Breast epithelium (tissue), 4 donors: ENCODE results near the gene GTPBP4. TPM values are rescaled to one million over a fixed set of nuclear protein-coding genes. Genes with fewer than 3 reads are reported as not detected.

Experiments
- DNase-seq, 2 donors: peaks; one replicate each; pipeline ENCODE4 v3.0.0-alpha.2; 2019; ENCODE audit warnings: low spot score in 2 of 2
- H3K27ac ChIP-seq, 2 donors: fragments of 200-600 bp; sonication (generic) in 1 of 2; one replicate each; pipeline ENCODE4 v1.5.1; 2016 to 2019; ENCODE audit warnings: mild to moderate bottlenecking in 1 of 2
- H3K27me3 ChIP-seq, 2 donors: fragments of 200-600 bp; sonication (generic) in 1 of 2; one replicate each; pipeline versions ENCODE4 v1.5.1 to v1.6.0; 2017 to 2019; ENCODE audit warnings: control low read depth in 1 of 2, mild to moderate bottlenecking in 1 of 2
- H3K36me3 ChIP-seq: fragments of 200-600 bp; one replicate; pipeline ENCODE4 v1.5.1; 2019
- H3K4me1 ChIP-seq, 2 donors: fragments of 200-600 bp; sonication (generic); one replicate each; pipeline ENCODE4 v1.5.1; 2016 to 2019; ENCODE audit warnings: control low read depth in 1 of 2
- H3K4me3 ChIP-seq, 3 donors: fragments of 200-600 bp; sonication (generic); 1 replicate in 2 of 3; 2 replicates in 1 of 3; pipeline ENCODE4 v1.5.1; 2016 to 2019; ENCODE audit warnings: mild to moderate bottlenecking in 3 of 3, moderate library complexity in 2 of 3
- H3K9me3 ChIP-seq, 2 donors: fragments of 200-600 bp; sonication (generic) in 1 of 2; one replicate each; pipeline ENCODE4 v1.5.1; 2016 to 2019; ENCODE audit warnings: control low read depth in 1 of 2
- CTCF ChIP-seq, 3 donors: fragments of 450-650 bp; IDR thresholded peaks; one replicate each; pipeline ENCODE4 v1.5.1; 2016 to 2017; ENCODE audit warnings: antibody characterized with exemption in 3 of 3, mild to moderate bottlenecking in 3 of 3, moderate library complexity in 3 of 3
- POLR2A ChIP-seq: fragments of 450-650 bp; IDR thresholded peaks from one replicate; pipeline ENCODE4 v1.6.1; 2016; ENCODE audit warnings: antibody characterized with exemption, mild to moderate bottlenecking, moderate library complexity
- POLR2AphosphoS5 ChIP-seq, 3 donors: sonication (generic); formaldehyde crosslinking; IDR thresholded peaks; one replicate each; pipeline ENCODE4 v1.6.1; 2017; ENCODE audit warnings: antibody characterized with exemption in 3 of 3
- intact Hi-C: fragments of 100-400 bp; cut with DNase I; formaldehyde crosslinking; loops from one replicate; pipeline ENCODE4 v1.15.1; 2023; ENCODE audit warnings: low total_unique reads
- total RNA-seq, 3 donors: library from RNA; depleted of rRNA; stranded (reverse); fragments of >200 nt; gene quantifications; one replicate each; pipeline ENCODE4 v1.1.0, GENCODE V29; 2016

GTPBP4 gene
- total RNA-seq, 3 donors from 2014 or later = 32.6 to 51.2 (median 50.8) TPM

- intact Hi-C loops = no loop called here
- peak overlapping the region; percentile 74 to 94 (median 83) for H3K4me3 ChIP-seq
- H3K36me3 ChIP-seq = no peaks in the 10 kb centered on the region
- TF ChIP-seq POLR2AphosphoS5 (IDR thresholded peaks at IDR 0.05) (no peak), POLR2A (no peak)
- DNase-seq = no peak
- no peaks in the 10 kb centered on the region for H3K9me3 ChIP-seq
- peaks cover 0 to 7% of the 10 kb centered on the region in 2 donors for H3K4me1 ChIP-seq
- peak overlapping the region; percentile 89 to 93 for H3K27ac ChIP-seq
- H3K27me3 ChIP-seq = no peaks in the 10 kb centered on the region
Measured at GRCh38 chr10:988667-989545, 672 bp downstream of the GTPBP4 start.

DNA sequence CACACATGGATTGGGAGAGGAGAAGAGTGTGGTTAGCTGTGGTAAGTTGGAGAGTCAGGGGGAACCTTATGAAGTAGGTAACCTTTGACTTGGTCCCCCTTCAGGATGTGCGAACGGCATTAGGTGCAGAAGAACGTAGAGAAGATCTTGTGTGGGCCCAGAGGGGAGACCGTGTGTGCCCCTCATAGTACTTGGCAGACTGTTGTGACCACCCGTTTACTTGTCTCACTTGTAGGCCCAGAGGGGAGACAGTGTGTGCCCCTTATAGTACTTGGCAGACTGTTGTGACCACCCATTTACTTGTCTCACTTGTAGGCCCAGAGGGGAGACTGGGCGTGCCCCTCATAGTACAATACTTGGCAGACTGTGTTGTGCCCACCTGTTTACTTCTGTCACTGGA lies 2.6 kb downstream of the GTPBP4 start:
- no peaks in the 10 kb centered on the region for H3K27me3 ChIP-seq
- no peak for TF ChIP-seq POLR2AphosphoS5 (IDR thresholded peaks at IDR 0.05)
- TF ChIP-seq CTCF (IDR thresholded peaks at IDR 0.05) = no peak
- no peak for TF ChIP-seq POLR2A
- no peaks in the 10 kb centered on the region for H3K36me3 ChIP-seq
- no peak for DNase-seq
- no peaks in the 10 kb centered on the region for H3K9me3 ChIP-seq
- H3K27ac ChIP-seq = no peak overlapping the region
- intact Hi-C loops = no loop called here
- H3K4me1 ChIP-seq = peaks cover 0 to 7% of the 10 kb centered on the region in 2 donors
- no peak overlapping the region for H3K4me3 ChIP-seq

GRCh38 chr10:992467-992866 lies 4.2 kb downstream of the GTPBP4 start:
- H3K27ac ChIP-seq = no peak overlapping the region
- TF ChIP-seq POLR2A (no peak), POLR2AphosphoS5 (IDR thresholded peaks at IDR 0.05) (no peak), CTCF (IDR thresholded peaks at IDR 0.05) (no peak)
- intact Hi-C loops = no loop called here

DNA sequence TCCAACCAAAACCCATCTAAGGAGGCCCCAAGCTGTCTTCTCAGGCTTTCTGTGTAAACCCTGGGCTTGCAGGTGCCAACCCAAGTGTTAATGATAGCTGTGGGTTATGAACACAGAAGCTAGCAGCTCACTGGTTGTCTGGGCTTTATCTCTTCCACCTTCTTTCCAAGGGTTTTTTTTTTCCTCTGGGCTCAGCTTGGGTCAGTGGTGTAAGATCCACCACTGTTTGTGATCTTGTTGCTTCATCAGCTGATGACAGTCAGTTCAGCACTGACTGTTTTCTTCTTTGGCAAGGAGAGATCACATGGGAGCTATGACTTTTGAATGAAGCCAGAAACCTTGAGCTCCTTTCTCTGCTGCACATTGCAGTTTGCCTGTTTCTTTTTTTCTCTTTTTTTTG lies 4.6 kb downstream of the GTPBP4 start:
- no peaks in the 10 kb centered on the region for H3K9me3 ChIP-seq
- no peak for DNase-seq
- H3K27ac ChIP-seq = no peak overlapping the region
- no peak overlapping the region for H3K4me3 ChIP-seq
- intact Hi-C loops = no loop called here
- TF ChIP-seq CTCF (IDR thresholded peaks at IDR 0.05) = no peak
- TF ChIP-seq POLR2A = no peak
- TF ChIP-seq POLR2AphosphoS5 (IDR thresholded peaks at IDR 0.05) = no peak
- peaks cover 11% of the 10 kb centered on the region for H3K36me3 ChIP-seq
- H3K27me3 ChIP-seq = no peaks in the 10 kb centered on the region
- peaks cover 0 to 7% of the 10 kb centered on the region in 2 donors for H3K4me1 ChIP-seq

More at GRCh38 chr10:992467-992866, 4.2 kb downstream of the GTPBP4 start:
- no peak for DNase-seq
- H3K4me3 ChIP-seq = no peak overlapping the region
- H3K4me1 ChIP-seq = peaks cover 0 to 7% of the 10 kb centered on the region in 2 donors
- peaks cover 9% of the 10 kb centered on the region for H3K36me3 ChIP-seq
- H3K27me3 ChIP-seq = no peaks in the 10 kb centered on the region
- H3K9me3 ChIP-seq = no peaks in the 10 kb centered on the region

GRCh38 chr10:994836-995558 lies 6.8 kb downstream of the GTPBP4 start:
- Histone ChIP-seq H3K36me3 (peaks cover 19% of the 10 kb centered on the region), H3K4me3 (no peak overlapping the region), H3K27me3 (no peaks in the 10 kb centered on the region), H3K4me1 (no peaks in the 10 kb centered on the region), H3K9me3 (no peaks in the 10 kb centered on the region), H3K27ac (no peak overlapping the region)
- DNase-seq = no peak
- TF ChIP-seq POLR2A (no peak), POLR2AphosphoS5 (IDR thresholded peaks at IDR 0.05) (no peak), CTCF (IDR thresholded peaks at IDR 0.05) (no peak)
- intact Hi-C loops = loop anchor here (2.0 kb wide), 1 partner anchor 46 kb away; no protein-coding TSS in a partner anchor
